ENCODE results near the gene WNK2.

The WNK2 gene

DNA sequence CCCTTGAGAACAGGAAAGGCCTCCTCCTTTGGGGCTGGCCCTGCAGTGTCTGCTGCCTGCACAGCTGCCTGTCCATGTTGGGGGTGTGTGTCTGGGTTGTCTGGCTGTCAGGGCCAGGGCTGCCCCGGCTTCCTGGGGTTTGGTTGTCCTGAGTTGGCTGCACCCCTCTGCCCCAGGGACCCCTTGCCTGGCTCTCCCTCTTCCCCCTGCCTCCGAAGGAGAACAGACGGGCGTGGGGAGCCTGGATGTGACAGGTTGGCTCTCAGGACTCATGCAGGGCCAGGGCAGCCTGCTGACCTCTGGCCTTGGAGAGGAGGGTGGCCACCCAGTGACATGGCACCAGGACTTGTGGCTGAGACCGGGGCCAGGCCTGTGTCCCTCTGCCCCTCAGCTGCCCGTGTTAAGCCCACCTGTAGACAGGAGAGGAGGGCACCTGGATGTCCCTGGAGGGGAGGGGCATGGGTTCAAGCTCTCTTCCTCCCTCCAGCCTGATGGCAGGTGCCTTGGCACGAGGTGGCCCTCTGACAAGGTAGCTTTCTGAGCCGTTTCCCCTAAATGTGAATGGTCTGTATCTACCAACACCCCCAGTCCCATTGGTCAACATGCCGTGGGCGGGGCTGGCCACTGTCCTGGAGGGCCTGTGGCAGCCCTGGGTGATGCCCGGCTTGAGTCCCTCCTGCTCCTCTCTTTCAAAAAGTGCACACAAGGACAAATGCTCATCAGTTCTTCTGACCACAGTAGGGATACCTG lies 34.9 kb downstream of the WNK2 start:
- no peak for DNase-seq (ENCODE audit: low spot score)

- DNase-seq (ENCODE audit: low spot score) = no peak
Measured at GRCh38 chr9:93219692-93220091, 35.8 kb downstream of the WNK2 start.

DNA sequence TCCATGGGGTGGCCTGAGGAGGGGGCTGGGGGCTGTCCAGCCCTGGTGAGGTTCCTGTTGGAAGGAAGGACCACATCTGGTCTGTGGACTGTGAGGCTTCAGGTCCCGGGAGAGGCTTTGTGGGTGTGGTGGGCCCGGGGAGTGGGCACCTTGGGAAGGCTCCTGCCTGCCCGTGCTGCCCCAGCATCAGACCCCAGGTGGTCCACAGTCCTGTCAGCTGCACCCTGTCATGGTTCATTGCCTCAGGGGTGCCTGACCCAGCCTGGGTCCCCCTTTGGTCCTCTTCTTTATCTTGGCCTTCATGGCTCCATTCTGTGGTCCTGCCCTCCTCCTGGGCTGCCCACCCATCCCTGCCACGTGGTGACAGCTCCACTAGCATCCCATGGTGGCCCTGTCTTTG lies 36.7 kb downstream of the WNK2 start:
- DNase-seq (ENCODE audit: low spot score) = no peak

DNA sequence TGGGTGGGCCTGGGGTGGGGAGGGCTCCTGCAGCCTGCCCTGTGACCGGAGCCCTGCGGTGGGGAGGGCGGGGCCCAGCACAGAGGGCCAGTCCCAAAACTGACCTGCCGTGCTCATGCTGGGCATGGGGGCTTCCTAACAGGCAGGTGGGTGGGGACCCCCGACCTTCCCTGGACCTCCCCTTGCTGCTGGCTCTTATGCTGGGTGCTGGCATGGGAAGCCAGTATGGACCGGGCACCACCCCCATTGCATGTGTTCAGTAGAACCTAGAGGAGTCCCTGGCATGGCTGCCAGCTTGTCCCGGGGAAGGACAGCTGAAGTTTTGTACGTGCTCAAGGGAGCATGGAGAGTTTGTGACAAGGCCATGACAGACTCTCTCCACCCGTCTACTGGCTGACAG lies 37.1 kb downstream of the WNK2 start:
- DNase-seq (ENCODE audit: low spot score) = no peak

GRCh38 chr9:93222890-93223259 lies 38.9 kb downstream of the WNK2 start:
- DNase-seq (ENCODE audit: low spot score) = no peak

DNA sequence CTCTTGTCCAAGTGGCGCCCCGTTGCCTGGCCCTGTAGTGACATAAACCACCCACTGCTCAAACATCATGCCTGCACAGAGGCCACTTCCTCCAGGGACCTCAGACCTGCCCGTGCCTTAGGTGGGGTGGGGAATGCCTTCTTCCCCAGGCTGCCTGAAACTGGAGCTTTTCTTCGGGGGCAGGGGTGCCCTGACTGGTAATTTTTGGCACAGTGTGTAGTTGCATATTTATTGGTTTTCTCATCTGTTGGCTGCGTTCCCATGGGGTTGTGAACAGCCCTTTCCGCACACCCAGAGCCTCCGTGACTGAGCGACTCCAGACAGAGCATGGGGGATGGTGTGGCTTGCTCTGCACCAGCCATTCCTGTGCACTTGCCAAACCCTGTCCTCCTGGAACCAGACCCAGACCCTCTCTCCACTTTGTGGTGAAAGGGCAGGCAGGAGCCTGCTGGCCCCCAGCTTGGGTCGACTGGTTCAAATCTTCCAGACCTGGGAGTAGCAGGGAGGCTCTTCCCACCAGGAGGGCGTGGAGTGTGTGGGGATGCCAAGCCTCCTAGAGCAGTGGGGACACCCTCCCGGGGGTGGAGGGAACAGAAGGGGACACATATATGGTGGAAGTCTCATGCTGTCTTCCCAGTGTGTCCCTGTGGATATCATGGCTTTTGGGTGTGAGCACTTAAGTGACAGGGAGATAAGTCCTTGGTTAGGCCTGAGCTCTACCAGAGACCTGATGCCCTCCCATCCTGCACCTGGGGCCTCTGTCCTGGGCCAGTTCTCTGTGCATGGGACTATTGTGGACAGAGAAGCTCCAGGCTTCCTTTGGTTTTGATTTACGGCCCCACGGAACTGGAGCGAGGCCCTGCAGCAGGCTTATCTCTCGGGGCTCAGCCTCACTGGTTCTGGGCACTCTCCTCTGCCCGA lies 39.6 kb downstream of the WNK2 start:
- peak; percentile 93 for DNase-seq (ENCODE audit: low spot score)

GRCh38 chr9:93224591-93224990 lies 40.7 kb downstream of the WNK2 start:
- peak; percentile 91 for DNase-seq (ENCODE audit: low spot score)

DNA sequence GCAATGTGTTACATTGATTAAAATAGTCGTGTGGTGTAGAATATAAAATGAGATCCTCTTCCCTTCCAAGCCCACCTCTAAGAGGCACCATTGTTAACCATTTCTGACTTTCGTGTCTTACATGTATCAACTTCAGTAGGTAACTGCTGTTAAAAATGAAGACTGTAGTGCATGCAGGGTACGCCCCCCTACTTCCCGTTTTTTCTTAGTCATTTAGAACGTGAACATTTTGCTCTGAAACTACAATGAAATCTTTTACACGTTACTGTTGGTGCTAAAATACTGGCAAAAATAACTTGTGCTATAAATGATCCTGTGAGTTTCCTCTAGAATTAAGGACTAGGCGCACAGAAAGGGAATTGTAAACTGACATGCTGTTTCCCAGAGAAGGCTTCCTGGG lies 41.5 kb downstream of the WNK2 start:
- DNase-seq (ENCODE audit: low spot score) = no peak

GRCh38 chr9:93225892-93226291 lies 42.0 kb downstream of the WNK2 start:
- DNase-seq (ENCODE audit: low spot score) = no peak

- no peak for DNase-seq (ENCODE audit: low spot score)
Measured at GRCh38 chr9:93226819-93227218, 42.9 kb downstream of the WNK2 start.

DNA sequence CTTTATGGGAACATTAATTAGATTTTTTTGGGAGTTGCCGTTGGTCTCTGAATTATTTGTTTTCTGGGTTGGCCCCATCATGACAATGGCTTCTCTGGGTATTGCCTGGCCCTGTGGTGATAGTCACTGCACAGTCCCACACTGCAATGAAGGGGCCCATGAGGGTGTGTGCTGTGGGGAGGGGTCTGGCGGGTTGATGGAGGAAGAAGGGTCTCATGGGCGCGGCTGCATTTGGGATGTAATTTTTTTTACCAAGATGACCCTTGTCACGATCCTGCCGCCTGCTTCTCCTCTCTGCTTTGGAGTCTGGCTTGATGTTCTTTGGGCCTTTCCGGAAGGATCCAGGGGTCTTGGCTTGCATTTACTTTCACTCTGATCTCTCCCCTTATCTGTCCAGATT lies 44.1 kb downstream of the WNK2 start:
- DNase-seq (ENCODE audit: low spot score) = no peak

DNA sequence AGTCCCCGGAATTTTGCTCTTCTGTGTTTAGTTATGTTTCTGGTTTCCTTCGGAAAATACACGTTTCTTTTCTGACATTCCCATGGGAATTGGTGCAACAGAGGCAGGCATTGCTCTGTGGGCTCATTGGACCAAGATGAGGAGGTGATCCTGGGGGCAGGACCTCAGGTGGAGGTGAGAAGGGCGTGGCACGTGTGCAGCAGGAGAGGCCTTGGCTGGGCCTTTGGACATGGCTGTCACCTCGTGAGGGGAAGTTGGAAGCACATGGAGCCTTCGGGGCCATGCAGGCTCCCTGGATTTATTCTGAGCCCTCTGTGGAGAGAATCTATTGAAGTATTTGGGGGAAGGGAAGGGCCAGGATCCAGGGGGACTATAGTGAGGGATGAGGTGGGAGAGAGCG lies 44.5 kb downstream of the WNK2 start:
- DNase-seq (ENCODE audit: low spot score) = no peak

GRCh38 chr9:93229636-93230035 lies 45.7 kb downstream of the WNK2 start:
- no peak for DNase-seq (ENCODE audit: low spot score)

GRCh38 chr9:93230185-93230584 lies 46.2 kb downstream of the WNK2 start:
- no peak for DNase-seq (ENCODE audit: low spot score)

GRCh38 chr9:93230601-93231000 lies 46.7 kb downstream of the WNK2 start:
- DNase-seq (ENCODE audit: low spot score) = no peak

DNA sequence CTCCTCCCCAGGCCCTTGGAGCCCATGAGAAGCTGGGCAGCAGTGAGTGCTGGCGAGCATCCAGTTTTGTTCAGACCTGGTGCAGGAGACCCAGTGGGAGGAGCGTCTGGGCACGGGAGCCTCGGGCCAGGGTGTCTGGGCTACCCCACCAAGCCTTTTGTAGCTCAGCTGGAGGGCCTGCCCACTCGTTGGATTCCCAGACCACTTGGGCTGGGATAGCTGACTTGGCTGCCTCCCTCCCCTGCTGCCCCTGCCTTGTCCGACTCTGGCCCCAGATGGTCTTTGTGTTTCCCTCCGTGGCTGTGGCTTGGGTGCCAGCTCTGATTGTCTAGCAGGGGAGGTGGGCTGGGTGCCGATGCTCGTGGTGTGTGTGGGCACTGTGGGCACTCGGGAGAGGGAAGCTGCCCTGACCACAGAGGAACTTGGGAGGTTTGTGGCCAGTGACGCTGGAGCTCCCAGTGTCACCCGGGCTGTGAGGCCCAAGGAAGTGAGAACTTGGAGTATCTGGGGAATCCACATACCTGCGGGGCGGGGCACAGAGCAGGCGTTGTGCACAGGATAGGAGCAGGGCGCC lies 47.3 kb downstream of the WNK2 start:
- DNase-seq (ENCODE audit: low spot score) = peak; percentile 25

- no peak for DNase-seq (ENCODE audit: low spot score)
Measured at GRCh38 chr9:93231716-93232115, 47.8 kb downstream of the WNK2 start.

DNA sequence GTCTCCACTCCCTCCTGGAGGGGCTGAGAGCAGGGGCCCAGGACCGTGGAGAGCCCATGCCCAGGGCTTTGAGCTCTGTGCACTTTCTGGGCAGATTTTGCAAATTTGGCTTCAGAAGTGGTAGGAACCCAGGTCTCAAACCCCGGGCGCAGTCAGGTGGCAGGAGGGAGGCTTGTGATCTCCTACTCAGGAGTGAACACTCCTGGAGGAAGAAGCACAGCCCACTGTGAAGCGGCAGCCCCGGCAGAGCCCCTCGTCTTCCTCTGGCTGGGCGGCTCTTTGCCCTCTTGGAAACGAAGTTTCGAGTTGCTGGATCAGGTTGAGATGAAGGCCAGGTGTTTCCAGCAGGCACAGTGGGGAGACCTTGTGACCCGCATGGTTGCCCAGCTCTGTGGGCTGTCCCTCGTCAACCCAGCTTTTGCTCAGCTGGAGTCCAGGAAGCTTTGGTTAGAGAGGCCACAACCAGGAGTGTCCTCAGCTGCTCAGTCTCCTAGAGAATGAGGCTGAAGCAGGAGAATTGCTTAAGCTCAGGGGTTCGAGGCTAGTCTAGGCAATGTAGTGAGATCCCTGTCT lies 48.5 kb downstream of the WNK2 start:
- DNase-seq (ENCODE audit: low spot score) = no peak

- no peak for DNase-seq (ENCODE audit: low spot score)
Measured at GRCh38 chr9:93233033-93233432, 49.1 kb downstream of the WNK2 start.

DNA sequence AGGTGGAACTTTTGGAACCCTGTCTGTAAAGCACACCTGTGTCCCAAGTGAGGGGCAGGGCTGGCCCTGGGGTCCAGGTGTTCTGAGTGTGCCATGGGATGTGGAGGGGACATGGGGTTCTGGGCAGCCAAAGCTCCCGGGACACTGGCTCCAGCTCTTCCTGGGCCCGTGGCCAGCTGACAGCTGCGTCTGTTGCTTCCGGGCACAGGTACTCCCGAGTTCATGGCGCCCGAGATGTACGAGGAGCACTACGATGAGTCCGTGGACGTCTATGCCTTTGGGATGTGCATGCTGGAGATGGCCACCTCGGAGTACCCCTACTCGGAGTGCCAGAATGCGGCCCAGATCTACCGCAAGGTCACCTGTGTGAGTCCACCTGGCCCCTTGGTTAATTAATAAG lies 50.7 kb downstream of the WNK2 start:
- no peak for DNase-seq (ENCODE audit: low spot score)

- DNase-seq (ENCODE audit: low spot score) = no peak
Measured at GRCh38 chr9:93235300-93235960, 51.5 kb downstream of the WNK2 start.

DNA sequence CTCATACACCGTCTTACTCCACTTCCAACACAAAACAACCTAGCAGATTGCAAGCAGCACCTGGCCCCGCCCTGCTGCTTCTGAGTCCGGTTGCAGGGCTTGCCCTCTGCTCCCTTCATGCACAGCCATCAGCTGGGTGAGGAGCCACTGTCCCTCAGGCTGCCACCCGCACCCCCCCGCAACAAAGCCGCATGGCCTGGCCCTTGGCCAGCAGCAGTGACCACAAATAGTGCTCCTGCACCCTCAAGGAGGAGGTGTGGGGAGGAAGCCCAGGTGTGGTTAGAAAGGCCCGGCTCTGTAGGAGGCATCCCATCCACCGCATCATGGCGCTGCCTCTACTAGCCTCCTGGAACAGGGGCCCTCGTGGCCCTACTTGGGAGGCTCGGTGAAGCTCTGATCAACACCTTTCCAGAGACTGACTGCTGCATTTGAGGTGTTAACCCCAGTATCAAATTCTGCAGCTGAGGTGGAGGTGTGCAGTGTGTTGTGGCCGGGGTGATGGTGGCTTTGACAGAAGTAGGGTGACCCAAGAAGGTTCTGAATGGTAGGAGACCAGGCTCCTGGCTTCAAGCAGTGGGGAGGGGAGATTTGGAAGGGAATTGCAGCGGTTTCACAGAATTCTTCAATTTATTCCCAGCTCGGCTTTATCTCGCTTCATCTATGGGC lies 52.7 kb downstream of the WNK2 start:
- no peak for DNase-seq (ENCODE audit: low spot score)
